Astrocyte (in vitro differentiated cells and primary cell): ENCODE measurements around the gene ZNF503.

Experiments used
- CTCF ChIP-seq: IDR thresholded peaks from 2 replicates; pipeline ENCODE4 v1.5.1; 2011; ENCODE audit warnings: low read depth, mild to moderate bottlenecking, inconsistent platforms, low read length, moderate library complexity; ENCODE audit not compliant: insufficient read depth
- EZH2 ChIP-seq: IDR thresholded peaks from 2 replicates; pipeline ENCODE4 v1.6.1; 2012; ENCODE audit warnings: mild to moderate bottlenecking, low read length, inconsistent platforms; ENCODE audit not compliant: insufficient read depth

GRCh38 chr10:75392271-75392670, 9.3 kb downstream of the ZNF503 start:
- TF ChIP-seq CTCF (no peak), EZH2 (no peak)
